GM12801 (cell line): ENCODE data around the gene SPRR5.

Experiments
- TF ChIP-seq, protein P1 (sequence below): IDR thresholded peaks from one replicate; pipeline ENCODE4 v1.5.1; 2011; ENCODE audit warnings: control low read depth; ENCODE audit not compliant: insufficient read length; ENCODE audit errors: extremely low read depth

SPRR5 gene

DNA sequence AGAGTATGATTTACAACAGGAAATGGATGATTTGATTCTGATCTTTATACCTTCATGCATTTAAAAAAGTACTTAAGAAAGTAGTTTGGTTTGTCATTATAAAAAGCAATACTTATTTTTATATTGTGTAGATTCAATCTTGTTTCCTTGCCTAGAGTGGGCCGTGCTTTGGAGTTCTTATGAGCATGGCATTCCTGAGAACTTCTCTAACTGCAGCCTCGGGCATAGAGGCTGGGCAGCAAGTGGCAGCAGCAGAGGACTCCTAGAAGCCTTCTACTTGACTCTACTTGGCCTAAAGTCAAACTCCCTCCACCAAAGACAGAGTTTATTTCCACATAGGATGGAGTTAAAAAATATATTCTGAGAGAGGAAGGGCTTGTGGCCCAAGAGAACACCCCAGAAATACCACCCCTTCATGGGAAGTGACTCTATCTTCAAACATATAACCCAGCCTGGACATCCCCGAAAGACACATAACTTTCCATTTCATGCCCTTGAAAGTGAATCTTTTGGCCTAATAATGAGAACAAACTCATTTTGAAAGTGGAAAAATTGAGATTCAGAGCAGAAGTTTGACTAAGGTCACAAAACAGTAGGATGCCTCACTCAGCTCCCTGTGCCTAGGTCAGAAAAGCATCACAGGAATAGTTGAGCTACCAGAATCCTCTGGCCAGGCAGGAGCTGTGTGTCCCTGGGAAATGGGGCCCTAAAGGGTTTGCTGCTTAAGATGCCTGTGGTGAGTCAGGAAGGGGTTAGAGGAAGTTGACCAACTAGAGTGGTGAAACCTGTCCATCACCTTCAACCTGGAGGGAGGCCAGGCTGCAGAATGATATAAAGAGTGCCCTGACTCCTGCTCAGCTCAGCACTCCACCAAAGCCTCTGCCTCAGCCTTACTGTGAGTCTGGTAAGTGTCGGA lies 39.1 kb upstream of the SPRR5 start, which contains the start of gene IVL:
Gene IVL (plus strand): TSS at position 861 of the 916 bp plus-strand sequence. CDS start 1,252 bp downstream, outside the sequence.
- TF ChIP-seq, protein P1, sequence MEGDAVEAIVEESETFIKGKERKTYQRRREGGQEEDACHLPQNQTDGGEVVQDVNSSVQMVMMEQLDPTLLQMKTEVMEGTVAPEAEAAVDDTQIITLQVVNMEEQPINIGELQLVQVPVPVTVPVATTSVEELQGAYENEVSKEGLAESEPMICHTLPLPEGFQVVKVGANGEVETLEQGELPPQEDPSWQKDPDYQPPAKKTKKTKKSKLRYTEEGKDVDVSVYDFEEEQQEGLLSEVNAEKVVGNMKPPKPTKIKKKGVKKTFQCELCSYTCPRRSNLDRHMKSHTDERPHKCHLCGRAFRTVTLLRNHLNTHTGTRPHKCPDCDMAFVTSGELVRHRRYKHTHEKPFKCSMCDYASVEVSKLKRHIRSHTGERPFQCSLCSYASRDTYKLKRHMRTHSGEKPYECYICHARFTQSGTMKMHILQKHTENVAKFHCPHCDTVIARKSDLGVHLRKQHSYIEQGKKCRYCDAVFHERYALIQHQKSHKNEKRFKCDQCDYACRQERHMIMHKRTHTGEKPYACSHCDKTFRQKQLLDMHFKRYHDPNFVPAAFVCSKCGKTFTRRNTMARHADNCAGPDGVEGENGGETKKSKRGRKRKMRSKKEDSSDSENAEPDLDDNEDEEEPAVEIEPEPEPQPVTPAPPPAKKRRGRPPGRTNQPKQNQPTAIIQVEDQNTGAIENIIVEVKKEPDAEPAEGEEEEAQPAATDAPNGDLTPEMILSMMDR, result no peak

DNA sequence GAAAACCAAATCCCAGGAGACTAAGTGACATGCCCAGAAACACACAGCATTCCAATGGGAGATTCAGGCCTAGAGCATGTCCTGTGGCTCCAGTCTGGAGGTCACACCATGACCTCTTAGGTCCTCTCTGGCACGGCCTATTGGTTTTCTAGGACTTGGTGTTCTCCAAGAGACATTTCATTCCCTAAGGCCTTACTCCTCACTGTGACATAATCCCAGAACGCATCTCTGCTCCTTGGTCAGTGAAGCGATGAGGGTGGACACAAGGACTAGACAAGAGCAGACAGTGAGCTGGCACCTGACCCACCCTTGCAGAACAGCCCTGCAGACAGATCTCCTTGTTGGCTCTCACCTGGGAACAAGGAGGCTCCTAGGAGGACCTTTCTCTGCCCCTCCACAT lies 37.8 kb upstream of the SPRR5 start:
- TF ChIP-seq, protein P1, result no peak

DNA sequence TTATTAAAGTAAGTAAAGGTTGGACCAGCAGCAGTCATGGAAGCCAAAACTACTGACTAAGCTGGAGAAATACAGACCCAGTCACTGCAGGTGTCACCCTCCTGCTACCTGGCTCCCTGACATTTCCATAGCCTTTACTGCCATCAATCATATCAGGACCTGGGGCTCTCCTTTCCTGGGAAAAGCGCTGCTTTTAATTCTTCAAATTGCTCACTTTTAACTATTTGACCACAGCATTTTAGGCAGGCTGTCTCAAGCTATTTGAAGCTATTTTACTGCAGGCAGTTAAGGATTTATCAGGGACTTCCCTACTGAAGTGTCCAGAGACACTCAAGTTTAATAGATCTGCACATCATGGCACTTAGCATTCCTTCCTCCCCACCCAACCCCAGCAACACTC lies 34.5 kb upstream of the SPRR5 start:
- TF ChIP-seq, protein P1, result no peak

DNA sequence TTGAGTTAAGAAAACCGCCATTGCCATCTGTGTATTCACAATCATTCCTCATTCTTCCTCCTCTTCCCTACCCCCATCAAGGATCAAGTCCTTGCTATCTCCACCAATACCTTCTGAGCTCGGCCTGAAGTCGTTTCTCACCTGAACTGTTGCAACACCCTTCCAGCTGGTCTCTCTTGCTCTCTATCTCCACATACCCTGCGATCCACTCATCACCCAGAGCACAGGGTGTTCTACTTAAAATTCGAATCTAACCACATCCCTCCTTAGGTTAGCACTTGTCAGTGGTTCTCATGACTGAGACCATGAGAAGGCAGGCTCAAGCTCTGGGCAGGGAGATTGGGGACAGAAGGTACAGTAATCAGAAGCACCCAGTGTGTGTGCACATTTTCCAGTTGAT lies 34.1 kb upstream of the SPRR5 start:
- TF ChIP-seq, protein P1, result no peak

DNA sequence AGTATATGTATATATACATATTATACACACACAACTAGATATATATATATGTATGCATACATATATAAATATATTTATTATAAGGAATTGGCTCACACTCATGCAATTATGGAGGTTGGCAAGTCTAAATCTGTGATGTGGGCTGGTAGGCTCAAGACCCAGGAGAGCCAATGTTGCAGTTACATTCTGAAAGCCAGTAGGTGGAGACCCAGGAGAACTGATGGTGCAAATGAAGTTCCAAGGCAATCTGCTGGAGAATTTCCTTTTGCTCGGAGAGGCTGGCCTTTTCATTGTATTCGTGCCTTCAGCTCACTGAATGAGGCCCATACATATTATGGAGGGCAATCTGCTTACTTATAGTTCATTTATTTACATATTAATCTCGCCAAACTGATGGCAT lies 29.2 kb upstream of the SPRR5 start:
- TF ChIP-seq, protein P1, result no peak

DNA sequence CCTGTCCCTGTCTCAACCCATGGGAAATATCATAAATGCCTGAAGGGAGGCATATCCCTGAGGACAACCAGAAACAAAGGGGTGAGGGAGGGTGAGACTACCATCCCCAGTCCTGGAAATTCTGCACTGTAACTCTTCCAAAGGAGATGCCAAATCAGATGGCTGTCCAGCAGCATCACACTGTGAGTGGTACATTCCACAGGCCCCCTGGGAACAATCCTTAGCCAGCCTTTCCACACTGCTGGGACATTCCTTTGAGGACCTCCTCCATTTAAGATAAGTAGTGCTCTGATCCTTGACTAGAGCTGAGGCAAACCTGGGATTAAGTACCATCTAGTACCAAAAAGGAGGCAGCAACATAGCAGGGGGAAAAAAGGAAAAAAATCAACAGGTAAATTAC lies 27.9 kb upstream of the SPRR5 start:
- TF ChIP-seq, protein P1, result no peak

DNA sequence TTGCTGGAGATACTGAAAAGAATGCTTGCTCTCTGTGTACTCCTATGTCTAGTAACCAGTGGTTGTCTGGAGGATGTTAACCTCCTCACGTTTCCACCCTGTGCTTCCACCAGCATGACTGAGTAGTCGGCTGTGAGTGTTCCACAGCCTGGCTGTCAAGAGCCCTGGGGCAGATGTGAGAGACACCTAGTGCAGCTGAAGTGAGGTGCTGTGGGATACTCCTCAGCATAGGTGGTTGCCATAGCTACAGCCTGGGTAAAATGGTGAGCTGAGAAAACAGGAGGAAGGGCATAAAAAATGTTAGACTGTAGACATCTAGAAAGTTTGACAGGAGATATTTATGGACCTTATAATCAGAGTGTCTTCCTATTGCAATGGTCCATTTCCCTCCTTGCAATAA lies 22.8 kb upstream of the SPRR5 start:
- TF ChIP-seq, protein P1, result no peak
